Measurements from ENCODE around the gene HMX3. TPM values are rescaled to one million over a fixed set of nuclear protein-coding genes. Genes with fewer than 3 reads are reported as not detected.
A peak's percentile ranks its signal among the peaks of the same experiment; 100 is the strongest.

Gene HMX3
- total and polyA plus RNA-seq, 2 of the 13 experiments (the other 11 are each of a cell fraction or from before 2014, with no cell fraction given) = not detected

DNA sequence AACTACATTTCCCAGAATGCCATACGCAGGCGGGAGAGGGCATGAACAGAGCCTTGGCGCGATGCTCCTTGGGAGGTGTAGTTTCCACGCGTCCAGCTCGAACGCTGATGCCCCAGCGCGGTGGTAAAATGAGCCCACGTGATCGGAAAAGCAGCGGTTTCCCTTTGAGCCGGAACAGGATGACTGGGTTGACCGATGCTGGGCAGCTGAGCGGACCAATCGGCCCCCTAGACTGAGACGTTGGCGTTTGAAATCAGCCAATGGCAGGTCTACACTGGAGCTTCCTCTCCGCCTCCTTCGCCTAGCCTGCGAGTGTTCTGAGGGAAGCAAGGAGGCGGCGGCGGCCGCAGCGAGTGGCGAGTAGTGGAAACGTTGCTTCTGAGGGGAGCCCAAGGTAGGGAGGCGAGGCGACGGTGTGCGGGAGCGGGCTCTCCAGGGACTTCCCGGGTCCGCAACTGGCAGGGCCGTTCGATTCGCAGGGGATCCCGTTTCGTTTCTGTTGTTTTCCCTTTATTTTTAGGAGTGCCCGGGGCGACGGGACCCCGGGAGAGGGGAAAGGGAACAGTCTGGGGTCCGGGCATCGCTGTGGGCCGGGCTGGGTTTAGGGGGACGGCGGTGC, 18.4 kb downstream of the HMX3 start, which contains the start of gene BUB3 (continued):
- TF ChIP-seq KLF16 (CRISPR knock-in tag; IDR thresholded peaks at IDR 0.05) (peak in 1 of 2 experiments; percentile 35; a peak in 1 of 4 replicates), IKZF4 (CRISPR knock-in tag; IDR thresholded peaks at IDR 0.05; ENCODE audit: borderline replicate concordance, low read depth, not compliant biosample characterization) (no peak), MTA1 (CRISPR knock-in tag; IDR thresholded peaks at IDR 0.05; ENCODE audit: borderline replicate concordance) (no peak), RFX3 (CRISPR knock-in tag; IDR thresholded peaks at IDR 0.05) (no peak), CREM (IDR thresholded peaks at IDR 0.05) (peak; percentile 99), CREM (CRISPR knock-in tag; IDR thresholded peaks at IDR 0.05) (0 out of 2 replicates have a peak, but pooled peaks have one; percentile 15), SMAD3 (CRISPR knock-in tag; IDR thresholded peaks at IDR 0.05) (no peak; the same call in 1 of the 2 replicates), ZBTB7B (CRISPR knock-in tag; IDR thresholded peaks at IDR 0.05) (no peak), SP1 (IDR thresholded peaks at IDR 0.05) (no peak), SP1 (CRISPR knock-in tag; IDR thresholded peaks at IDR 0.05) (peak; percentile 54; the same call in 1 of the 2 replicates), NCOA2 (CRISPR knock-in tag; IDR thresholded peaks at IDR 0.05) (0 out of 2 replicates have a peak, but pooled peaks have one; percentile 12), ZNF264 (CRISPR knock-in tag; IDR thresholded peaks at IDR 0.05) (no peak), TCF12 (IDR thresholded peaks at IDR 0.05) (no peak), TCF12 (CRISPR knock-in tag; IDR thresholded peaks at IDR 0.05) (no peak), ZNF546 (CRISPR knock-in tag; conservative IDR thresholded peaks at IDR 0.05) (no peak), RBM39 (IDR thresholded peaks at IDR 0.05; ENCODE audit: low read depth, low read length, poor library complexity, severe bottlenecking) (peak; percentile 41), ZNF432 (CRISPR knock-in tag; IDR thresholded peaks at IDR 0.05; ENCODE audit: borderline replicate concordance) (no peak), ATF7-NPFF (CRISPR knock-in tag; IDR thresholded peaks at IDR 0.05; ENCODE audit: low read depth) (no peak), TBL1XR1 (IDR thresholded peaks at IDR 0.05; ENCODE audit: borderline replicate concordance, low read length, partially characterized antibody) (no peak), ZNF703 (CRISPR knock-in tag; IDR thresholded peaks at IDR 0.05; ENCODE audit: borderline replicate concordance) (no peak), MEF2D (CRISPR knock-in tag; IDR thresholded peaks at IDR 0.05) (no peak)
- TF ChIP-seq, protein P1, sequence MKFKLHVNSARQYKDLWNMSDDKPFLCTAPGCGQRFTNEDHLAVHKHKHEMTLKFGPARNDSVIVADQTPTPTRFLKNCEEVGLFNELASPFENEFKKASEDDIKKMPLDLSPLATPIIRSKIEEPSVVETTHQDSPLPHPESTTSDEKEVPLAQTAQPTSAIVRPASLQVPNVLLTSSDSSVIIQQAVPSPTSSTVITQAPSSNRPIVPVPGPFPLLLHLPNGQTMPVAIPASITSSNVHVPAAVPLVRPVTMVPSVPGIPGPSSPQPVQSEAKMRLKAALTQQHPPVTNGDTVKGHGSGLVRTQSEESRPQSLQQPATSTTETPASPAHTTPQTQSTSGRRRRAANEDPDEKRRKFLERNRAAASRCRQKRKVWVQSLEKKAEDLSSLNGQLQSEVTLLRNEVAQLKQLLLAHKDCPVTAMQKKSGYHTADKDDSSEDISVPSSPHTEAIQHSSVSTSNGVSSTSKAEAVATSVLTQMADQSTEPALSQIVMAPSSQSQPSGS (CRISPR knock-in tag; IDR thresholded peaks at IDR 0.05) = peak; percentile 65; the same call in 1 of the 2 replicates
- TF ChIP-seq, protein P2, sequence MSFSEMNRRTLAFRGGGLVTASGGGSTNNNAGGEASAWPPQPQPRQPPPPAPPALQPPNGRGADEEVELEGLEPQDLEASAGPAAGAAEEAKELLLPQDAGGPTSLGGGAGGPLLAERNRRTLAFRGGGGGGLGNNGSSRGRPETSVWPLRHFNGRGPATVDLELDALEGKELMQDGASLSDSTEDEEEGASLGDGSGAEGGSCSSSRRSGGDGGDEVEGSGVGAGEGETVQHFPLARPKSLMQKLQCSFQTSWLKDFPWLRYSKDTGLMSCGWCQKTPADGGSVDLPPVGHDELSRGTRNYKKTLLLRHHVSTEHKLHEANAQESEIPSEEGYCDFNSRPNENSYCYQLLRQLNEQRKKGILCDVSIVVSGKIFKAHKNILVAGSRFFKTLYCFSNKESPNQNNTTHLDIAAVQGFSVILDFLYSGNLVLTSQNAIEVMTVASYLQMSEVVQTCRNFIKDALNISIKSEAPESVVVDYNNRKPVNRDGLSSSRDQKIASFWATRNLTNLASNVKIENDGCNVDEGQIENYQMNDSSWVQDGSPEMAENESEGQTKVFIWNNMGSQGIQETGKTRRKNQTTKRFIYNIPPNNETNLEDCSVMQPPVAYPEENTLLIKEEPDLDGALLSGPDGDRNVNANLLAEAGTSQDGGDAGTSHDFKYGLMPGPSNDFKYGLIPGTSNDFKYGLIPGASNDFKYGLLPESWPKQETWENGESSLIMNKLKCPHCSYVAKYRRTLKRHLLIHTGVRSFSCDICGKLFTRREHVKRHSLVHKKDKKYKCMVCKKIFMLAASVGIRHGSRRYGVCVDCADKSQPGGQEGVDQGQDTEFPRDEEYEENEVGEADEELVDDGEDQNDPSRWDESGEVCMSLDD (CRISPR knock-in tag; IDR thresholded peaks at IDR 0.05; ENCODE audit: borderline replicate concordance) = no peak
- TF ChIP-seq, protein P3, sequence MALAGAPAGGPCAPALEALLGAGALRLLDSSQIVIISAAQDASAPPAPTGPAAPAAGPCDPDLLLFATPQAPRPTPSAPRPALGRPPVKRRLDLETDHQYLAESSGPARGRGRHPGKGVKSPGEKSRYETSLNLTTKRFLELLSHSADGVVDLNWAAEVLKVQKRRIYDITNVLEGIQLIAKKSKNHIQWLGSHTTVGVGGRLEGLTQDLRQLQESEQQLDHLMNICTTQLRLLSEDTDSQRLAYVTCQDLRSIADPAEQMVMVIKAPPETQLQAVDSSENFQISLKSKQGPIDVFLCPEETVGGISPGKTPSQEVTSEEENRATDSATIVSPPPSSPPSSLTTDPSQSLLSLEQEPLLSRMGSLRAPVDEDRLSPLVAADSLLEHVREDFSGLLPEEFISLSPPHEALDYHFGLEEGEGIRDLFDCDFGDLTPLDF (CRISPR knock-in tag; IDR thresholded peaks at IDR 0.05) = peak; percentile 97
- TF ChIP-seq, protein P4, sequence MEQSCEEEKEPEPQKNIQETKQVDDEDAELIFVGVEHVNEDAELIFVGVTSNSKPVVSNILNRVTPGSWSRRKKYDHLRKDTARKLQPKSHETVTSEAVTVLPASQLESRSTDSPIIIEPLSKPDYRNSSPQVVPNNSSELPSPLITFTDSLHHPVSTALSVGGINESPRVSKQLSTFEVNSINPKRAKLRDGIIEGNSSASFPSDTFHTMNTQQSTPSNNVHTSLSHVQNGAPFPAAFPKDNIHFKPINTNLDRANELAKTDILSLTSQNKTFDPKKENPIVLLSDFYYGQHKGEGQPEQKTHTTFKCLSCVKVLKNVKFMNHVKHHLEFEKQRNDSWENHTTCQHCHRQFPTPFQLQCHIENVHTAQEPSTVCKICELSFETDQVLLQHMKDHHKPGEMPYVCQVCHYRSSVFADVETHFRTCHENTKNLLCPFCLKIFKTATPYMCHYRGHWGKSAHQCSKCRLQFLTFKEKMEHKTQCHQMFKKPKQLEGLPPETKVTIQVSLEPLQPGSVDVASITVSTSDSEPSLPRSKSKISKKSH (CRISPR knock-in tag; IDR thresholded peaks at IDR 0.05; ENCODE audit: borderline replicate concordance) = peak; percentile 46; the same call in 1 of the 2 replicates
